Endodermal cell (in vitro differentiated cells): ENCODE measurements around the gene EOMES. TPM values are rescaled to one million over a fixed set of nuclear protein-coding genes. Genes with fewer than 3 reads are reported as not detected.

Experiments used
- DNase-seq: peaks from one replicate; pipeline ENCODE4 v3.0.0-alpha.2; 2017
- H3K27ac ChIP-seq: 2 replicates; pipeline ENCODE4 v1.5.1; 2013; ENCODE audit warnings: mild to moderate bottlenecking, low read depth, low read length, moderate library complexity
- H3K27me3 ChIP-seq: 2 replicates; pipeline ENCODE4 v1.6.1; 2013; ENCODE audit warnings: mild to moderate bottlenecking, low read length, moderate library complexity; ENCODE audit not compliant: insufficient read depth, control insufficient read depth, poor library complexity, severe bottlenecking
- H3K36me3 ChIP-seq: 2 replicates; pipeline ENCODE4 v1.7.0; 2013; ENCODE audit warnings: mild to moderate bottlenecking, low read length, moderate library complexity; ENCODE audit not compliant: control insufficient read depth, insufficient read depth
- H3K4me1 ChIP-seq: one replicate; pipeline ENCODE4 v1.7.0; 2013; ENCODE audit warnings: low read length; ENCODE audit not compliant: control insufficient read depth, insufficient read depth
- H3K4me3 ChIP-seq: 2 replicates; pipeline ENCODE4 v1.5.1; 2013; ENCODE audit warnings: mild to moderate bottlenecking, low read length, moderate library complexity
- H3K9ac ChIP-seq: 2 replicates; pipeline ENCODE4 v1.6.1; 2013; ENCODE audit warnings: mild to moderate bottlenecking, low read length, moderate library complexity; ENCODE audit not compliant: poor library complexity, severe bottlenecking; ENCODE audit errors: extremely low read depth
- H3K9me3 ChIP-seq: 2 replicates; pipeline ENCODE4 v1.6.1; 2013; ENCODE audit warnings: mild to moderate bottlenecking, low read length, moderate library complexity; ENCODE audit not compliant: control insufficient read depth
- H3K27ac Mint-ChIP-seq: 2 replicates; pipeline ENCODE4 v1.8.0; 2020; ENCODE audit warnings: mixed read lengths
- H3K27me3 Mint-ChIP-seq: 2 replicates; pipeline ENCODE4 v1.8.0; 2021; ENCODE audit warnings: mild to moderate bottlenecking, mixed read lengths; ENCODE audit not compliant: insufficient read depth
- H3K36me3 Mint-ChIP-seq: 2 replicates; pipeline ENCODE4 v1.8.0; 2020; ENCODE audit warnings: low read depth, mixed read lengths
- H3K4me1 Mint-ChIP-seq: 2 replicates; pipeline ENCODE4 v1.8.0; 2020; ENCODE audit warnings: mixed read lengths
- H3K4me3 Mint-ChIP-seq: 2 replicates; pipeline ENCODE4 v1.8.0; 2020; ENCODE audit warnings: mild to moderate bottlenecking, moderate library complexity, mixed read lengths
- H3K9me3 Mint-ChIP-seq: 2 replicates; pipeline ENCODE4 v1.8.0; 2020; ENCODE audit warnings: mild to moderate bottlenecking, mixed read lengths
- CTCF ChIP-seq: fragments of 200-600 bp; sonication (generic); conservative IDR thresholded peaks from 2 replicates; pipeline ENCODE4 v1.5.0; 2021; ENCODE audit warnings: antibody characterized with exemption, mild to moderate bottlenecking
- WGBS, 2 experiments: methylation state at CpG; one replicate each; pipeline versions ENCODE4 v1.1.5 to v1.1.7; 2013; ENCODE audit warnings: missing lambda C conversion rate in 2 of 2, mixed read lengths in 1 of 2; ENCODE audit not compliant: insufficient coverage in 1 of 2, insufficient read length in 1 of 2; 5-methylcytosine and 5-hydroxymethylcytosine counted together
- total RNA-seq, 2 donors: library from RNA; stranded (reverse); fragmentation: NEBNext Ultra II Directional in 1 of 2; extraction: Animal tissue kit (Norgen Biotek cat#: 25700) in 1 of 2; gene quantifications; 2 replicates in 1 of 2; 3 replicates in 1 of 2; pipeline ENCODE4 v1.2.1, GENCODE V29; 2021

The EOMES gene
- total RNA-seq, 2 donors from 2014 or later, result 182 to 283 TPM

DNA sequence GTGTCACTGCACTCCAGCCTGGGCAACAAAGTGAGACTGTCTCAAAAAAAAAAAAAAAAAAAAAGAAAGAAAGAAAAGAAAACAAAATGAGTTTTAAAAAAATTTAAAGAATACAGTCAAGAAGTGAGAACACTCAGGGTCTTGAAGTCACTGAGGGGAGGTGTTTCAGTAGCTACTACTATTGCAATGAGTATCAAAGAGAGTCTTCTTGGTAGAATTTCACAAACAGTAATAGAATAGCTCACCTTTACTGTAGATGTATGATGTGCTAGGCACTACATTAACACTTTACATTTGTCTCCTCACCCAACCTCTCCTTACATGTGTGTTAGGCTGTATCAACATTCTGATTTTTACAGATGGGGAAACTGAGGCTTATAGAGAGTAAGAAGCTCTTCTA is 43.9 kb downstream of the EOMES start:
- Histone ChIP-seq H3K27me3 (peaks cover 9% of the 10 kb centered on the region), H3K4me1 (peaks cover 6% of the 10 kb centered on the region), H3K27ac (no peak overlapping the region), H3K9me3 (no peaks in the 10 kb centered on the region), H3K36me3 (no peaks in the 10 kb centered on the region), H3K4me3 (no peak overlapping the region), H3K9ac (no peak overlapping the region)
- Mint-ChIP-seq H3K36me3 (no peaks in the 10 kb centered on the region), H3K27ac (no peak overlapping the region), H3K9me3 (no peaks in the 10 kb centered on the region), H3K4me3 (no peak overlapping the region), H3K27me3 (peaks cover 18% of the 10 kb centered on the region), H3K4me1 (peaks cover 53% of the 10 kb centered on the region)
- no peak for TF ChIP-seq CTCF
- no peak for DNase-seq

DNA sequence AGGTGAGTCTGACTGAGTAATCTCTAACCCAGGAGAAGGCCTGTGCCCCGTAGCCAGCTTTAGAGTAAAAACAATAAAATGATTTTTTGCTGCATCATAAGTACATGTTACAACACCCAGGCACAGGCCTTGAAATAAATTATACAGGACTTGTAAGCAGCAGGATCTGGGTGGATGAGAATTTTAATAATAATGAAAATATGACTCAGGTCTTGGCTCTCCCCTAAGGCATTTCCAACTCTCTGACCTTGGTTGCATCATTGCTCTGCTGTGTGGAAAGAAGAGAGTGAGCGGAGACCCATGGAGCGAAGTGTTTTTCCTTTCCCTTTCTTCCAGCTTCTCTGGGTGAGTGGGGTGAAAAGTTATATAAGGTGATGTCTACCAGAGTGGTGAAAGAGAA is 44.6 kb downstream of the EOMES start:
- H3K36me3 Mint-ChIP-seq, result no peaks in the 10 kb centered on the region
- Histone ChIP-seq H3K9me3 (no peaks in the 10 kb centered on the region), H3K9ac (no peak overlapping the region), H3K36me3 (no peaks in the 10 kb centered on the region), H3K27me3 (peaks cover 9% of the 10 kb centered on the region), H3K4me3 (no peak overlapping the region), H3K4me1 (peaks cover 6% of the 10 kb centered on the region), H3K27ac (no peak overlapping the region)
- peaks cover 58% of the 10 kb centered on the region for H3K4me1 Mint-ChIP-seq
- H3K9me3 Mint-ChIP-seq, result no peaks in the 10 kb centered on the region
- no peak overlapping the region for H3K4me3 Mint-ChIP-seq
- TF ChIP-seq CTCF, result no peak
- H3K27me3 Mint-ChIP-seq, result peaks cover 18% of the 10 kb centered on the region
- H3K27ac Mint-ChIP-seq, result no peak overlapping the region
- WGBS, 2 experiments, result 97% methylated on average over 3 of the region's 3 CpGs; no CpG with 5 or more reads in 1 of the 2 experiments
- no peak for DNase-seq

DNA sequence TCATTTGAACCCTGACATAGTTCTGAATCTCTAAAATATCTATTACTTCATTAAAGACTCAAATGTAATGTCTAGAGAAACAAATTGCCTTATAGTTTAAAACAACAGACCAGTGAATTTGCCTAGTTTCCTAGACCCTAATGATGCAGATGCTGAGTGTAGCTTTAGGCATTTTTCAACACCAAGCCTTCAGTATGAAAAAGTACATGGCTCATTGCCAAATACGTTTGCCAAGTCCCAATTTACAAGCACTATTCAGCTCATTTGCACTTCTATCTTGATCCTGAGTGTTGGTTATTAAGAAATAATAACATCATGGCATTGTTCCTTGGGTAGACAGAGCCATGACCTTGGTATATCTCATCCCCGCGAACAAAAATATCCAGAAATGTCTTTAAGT is 46.8 kb downstream of the EOMES start:
- no peaks in the 10 kb centered on the region for H3K36me3 ChIP-seq
- H3K9me3 ChIP-seq, result no peaks in the 10 kb centered on the region
- no peak overlapping the region for H3K4me3 Mint-ChIP-seq
- H3K9ac ChIP-seq, result no peak overlapping the region
- no peaks in the 10 kb centered on the region for H3K4me1 ChIP-seq
- H3K27me3 ChIP-seq, result peaks cover 9% of the 10 kb centered on the region
- H3K4me1 Mint-ChIP-seq, result peaks cover 44% of the 10 kb centered on the region
- no peak overlapping the region for H3K27ac Mint-ChIP-seq
- WGBS, 2 experiments, result 93 to 97% methylated on average over 3 of the region's 3 CpGs
- DNase-seq, result no peak
- no peak overlapping the region for H3K27ac ChIP-seq
- no peak for TF ChIP-seq CTCF
- H3K9me3 Mint-ChIP-seq, result no peaks in the 10 kb centered on the region
- H3K36me3 Mint-ChIP-seq, result no peaks in the 10 kb centered on the region
- no peak overlapping the region for H3K4me3 ChIP-seq
- H3K27me3 Mint-ChIP-seq, result peaks cover 20% of the 10 kb centered on the region
